ENCODE results near the gene MT1H.

DNA sequence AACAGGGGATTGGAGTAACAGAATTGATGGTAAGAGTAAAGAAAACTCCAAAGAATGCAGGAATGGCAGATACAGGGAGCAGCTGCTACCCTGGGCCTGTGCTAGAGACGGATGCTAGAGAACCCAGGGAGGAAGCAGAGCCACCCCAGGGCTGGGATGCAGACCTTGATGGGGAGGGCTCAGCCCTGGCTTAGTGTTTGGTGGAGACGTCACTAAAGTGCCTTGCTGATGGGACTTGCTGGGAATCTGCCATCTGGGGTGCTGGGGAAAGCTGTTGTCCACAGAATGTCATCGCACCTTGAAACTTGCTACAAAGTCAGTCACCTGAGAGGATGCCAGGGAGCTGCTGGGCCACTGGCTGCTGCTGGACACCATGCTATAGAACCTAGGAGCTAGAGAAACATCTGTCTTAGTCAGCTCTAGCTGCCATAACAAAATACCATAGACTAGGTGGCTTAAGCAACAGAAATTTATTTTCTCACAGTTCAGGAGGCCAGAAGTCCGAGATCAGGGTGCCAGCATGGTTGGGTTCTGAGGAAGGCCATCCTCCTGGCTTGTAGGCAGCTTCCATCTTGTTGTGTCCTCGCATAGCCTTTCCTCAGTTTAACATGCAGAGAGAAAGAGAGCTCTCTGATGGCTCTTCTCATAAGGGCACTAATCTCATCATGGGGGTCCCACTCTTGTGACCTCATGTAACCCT is 28.0 kb downstream of the MT1H start:
- TF ChIP-seq, protein P1, sequence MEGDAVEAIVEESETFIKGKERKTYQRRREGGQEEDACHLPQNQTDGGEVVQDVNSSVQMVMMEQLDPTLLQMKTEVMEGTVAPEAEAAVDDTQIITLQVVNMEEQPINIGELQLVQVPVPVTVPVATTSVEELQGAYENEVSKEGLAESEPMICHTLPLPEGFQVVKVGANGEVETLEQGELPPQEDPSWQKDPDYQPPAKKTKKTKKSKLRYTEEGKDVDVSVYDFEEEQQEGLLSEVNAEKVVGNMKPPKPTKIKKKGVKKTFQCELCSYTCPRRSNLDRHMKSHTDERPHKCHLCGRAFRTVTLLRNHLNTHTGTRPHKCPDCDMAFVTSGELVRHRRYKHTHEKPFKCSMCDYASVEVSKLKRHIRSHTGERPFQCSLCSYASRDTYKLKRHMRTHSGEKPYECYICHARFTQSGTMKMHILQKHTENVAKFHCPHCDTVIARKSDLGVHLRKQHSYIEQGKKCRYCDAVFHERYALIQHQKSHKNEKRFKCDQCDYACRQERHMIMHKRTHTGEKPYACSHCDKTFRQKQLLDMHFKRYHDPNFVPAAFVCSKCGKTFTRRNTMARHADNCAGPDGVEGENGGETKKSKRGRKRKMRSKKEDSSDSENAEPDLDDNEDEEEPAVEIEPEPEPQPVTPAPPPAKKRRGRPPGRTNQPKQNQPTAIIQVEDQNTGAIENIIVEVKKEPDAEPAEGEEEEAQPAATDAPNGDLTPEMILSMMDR (IDR thresholded peaks at IDR 0.05), result no peak
- TF ChIP-seq EZH2 (IDR thresholded peaks at IDR 0.05; ENCODE audit: borderline replicate concordance, insufficient read depth, low read depth, low read length, poor library complexity, severe bottlenecking), result no peak

All from B cell (primary cell).